PC-3 (cell line): ENCODE data around the gene PREX1. TPM values are rescaled to one million over a fixed set of nuclear protein-coding genes. Genes with fewer than 3 reads are reported as not detected.
"Not testable (repeated sequence)": the region's sequence is repeated elsewhere in the genome, so short reads cannot be mapped to it uniquely, and the experiment has no call there.

Experiments used
- ATAC-seq: fragments of 200-7000 bp; cut with Tn5 transposase; 2 replicates; pipeline ENCODE4 v1.9.1; 2020; ENCODE audit warnings: mild to moderate bottlenecking, moderate library complexity
- BruUV-seq: library from RNA; stranded (reverse); fragments of 400-500 nt; replicated peaks from 2 replicates; lab custom pipeline; 2021; lab: Mats Ljungman, UMichigan
- CTCF ChIA-PET: fragments of 300-600 bp; sonication (Branson Sonifier 250); formaldehyde crosslinking; loops from one replicate; lab custom pipeline; 2022; ENCODE audit warnings: antibody characterized with exemption; lab: Charles Lee
- POLR2A ChIA-PET: fragments of 300-600 bp; sonication (Branson Sonifier 250); formaldehyde crosslinking; loops from one replicate; lab custom pipeline; 2022; ENCODE audit warnings: antibody characterized with exemption; ENCODE audit not compliant: unreplicated experiment; lab: Charles Lee
- DNase-seq: peaks from one replicate; pipeline ENCODE4 v3.0.0-alpha.2; 2015
- H2AFZ ChIP-seq: fragments of 300-600 bp; sonication (generic); 2 replicates; pipeline ENCODE4 v1.6.0; 2016; ENCODE audit warnings: antibody characterized with exemption, low read length
- H3F3A ChIP-seq: fragments of 300-600 bp; sonication (generic); one replicate; pipeline ENCODE4 v1.6.0; 2017; ENCODE audit warnings: antibody characterized with exemption, low read length, control low read depth, mild to moderate bottlenecking; ENCODE audit not compliant: unreplicated experiment
- H3K27ac ChIP-seq: fragments of 300-600 bp; sonication (generic); 2 replicates; pipeline ENCODE4 v1.5.1; 2016; ENCODE audit warnings: mild to moderate bottlenecking, low read length
- H3K27me3 ChIP-seq: fragments of 300-600 bp; sonication (generic); 2 replicates; pipeline ENCODE4 v1.6.1; 2016; ENCODE audit warnings: low read length, mixed read lengths
- H3K36me3 ChIP-seq: fragments of 300-600 bp; sonication (generic); 2 replicates; pipeline ENCODE4 v1.6.1; 2016; ENCODE audit warnings: low read depth, mixed run types, low read length, mixed read lengths
- H3K4me1 ChIP-seq: fragments of 300-600 bp; sonication (generic); 2 replicates; pipeline ENCODE4 v1.5.1; 2016; ENCODE audit warnings: low read length; ENCODE audit not compliant: insufficient read depth
- H3K4me2 ChIP-seq: fragments of 300-600 bp; sonication (generic); 2 replicates; pipeline ENCODE4 v1.6.0; 2016; ENCODE audit warnings: low read length
- H3K4me3 ChIP-seq: fragments of 300-600 bp; sonication (generic); 2 replicates; pipeline ENCODE4 v1.5.1; 2016; ENCODE audit warnings: mild to moderate bottlenecking, low read length, mixed read lengths
- H3K79me2 ChIP-seq: fragments of 300-600 bp; sonication (generic); 2 replicates; pipeline ENCODE4 v1.6.1; 2017; ENCODE audit warnings: low read length, mixed read lengths
- H3K9ac ChIP-seq: fragments of 300-600 bp; sonication (generic); 2 replicates; pipeline ENCODE4 v1.6.0; 2016; ENCODE audit warnings: mild to moderate bottlenecking, low read length
- H3K9me2 ChIP-seq: fragments of 300-600 bp; sonication (generic); replicated peaks from 2 replicates; pipeline ENCODE4 v1.6.1; 2016; ENCODE audit warnings: mixed run types, low read length, mixed read lengths
- H3K9me3 ChIP-seq: fragments of 300-600 bp; sonication (generic); 2 replicates; pipeline ENCODE4 v1.6.1; 2016; ENCODE audit warnings: low read length, mixed read lengths
- H4K20me1 ChIP-seq: fragments of 300-600 bp; sonication (generic); 2 replicates; pipeline ENCODE4 v1.6.1; 2016; ENCODE audit warnings: low read length, mixed read lengths
- EZH2 ChIP-seq: fragments of 300-600 bp; sonication (generic); IDR thresholded peaks from one replicate; pipeline ENCODE4 v1.6.1; 2017; ENCODE audit warnings: antibody characterized with exemption, mild to moderate bottlenecking, low read length; ENCODE audit not compliant: unreplicated experiment
- EZH2phosphoT487 ChIP-seq: fragments of 300-600 bp; sonication (generic); IDR thresholded peaks from 2 replicates; pipeline ENCODE4 v1.6.1; 2018; ENCODE audit warnings: mild to moderate bottlenecking, antibody characterized with exemption, low read length, borderline replicate concordance
- intact Hi-C: fragments of 100-400 bp; cut with micrococcal nuclease; formaldehyde crosslinking; loops from 2 replicates; pipeline ENCODE4 v1.9.0; 2023
- total RNA-seq: library from RNA; depleted of rRNA; stranded (reverse); fragments of >200 nt; gene quantifications from 2 replicates; pipeline ENCODE4 v1.2.3, GENCODE V29; 2014
- TF ChIP-seq, protein P1 (sequence below): fragments of 300-600 bp; sonication (generic); conservative IDR thresholded peaks from 2 replicates; pipeline ENCODE4 v1.5.1; 2017; ENCODE audit warnings: antibody characterized with exemption, low read depth, mild to moderate bottlenecking, low read length

PREX1 gene
- total RNA-seq, 1 experiment from 2014 or later: 22.1 TPM

- Histone ChIP-seq H3F3A (no peaks in the 10 kb centered on the region), H3K4me1 (no peaks in the 10 kb centered on the region), H3K4me3 (no peak overlapping the region), H3K9me2 (no peaks in the 10 kb centered on the region), H3K79me2 (no peaks in the 10 kb centered on the region), H3K9ac (no peak overlapping the region), H2AFZ (no peak overlapping the region), H3K4me2 (no peak overlapping the region), H3K27me3 (no peaks in the 10 kb centered on the region), H3K36me3 (no peaks in the 10 kb centered on the region), H4K20me1 (no peaks in the 10 kb centered on the region), H3K27ac (no peak overlapping the region), H3K9me3 (no peaks in the 10 kb centered on the region)
- TF ChIP-seq EZH2phosphoT487 (no peak), EZH2 (no peak)
- TF ChIP-seq, protein P1, sequence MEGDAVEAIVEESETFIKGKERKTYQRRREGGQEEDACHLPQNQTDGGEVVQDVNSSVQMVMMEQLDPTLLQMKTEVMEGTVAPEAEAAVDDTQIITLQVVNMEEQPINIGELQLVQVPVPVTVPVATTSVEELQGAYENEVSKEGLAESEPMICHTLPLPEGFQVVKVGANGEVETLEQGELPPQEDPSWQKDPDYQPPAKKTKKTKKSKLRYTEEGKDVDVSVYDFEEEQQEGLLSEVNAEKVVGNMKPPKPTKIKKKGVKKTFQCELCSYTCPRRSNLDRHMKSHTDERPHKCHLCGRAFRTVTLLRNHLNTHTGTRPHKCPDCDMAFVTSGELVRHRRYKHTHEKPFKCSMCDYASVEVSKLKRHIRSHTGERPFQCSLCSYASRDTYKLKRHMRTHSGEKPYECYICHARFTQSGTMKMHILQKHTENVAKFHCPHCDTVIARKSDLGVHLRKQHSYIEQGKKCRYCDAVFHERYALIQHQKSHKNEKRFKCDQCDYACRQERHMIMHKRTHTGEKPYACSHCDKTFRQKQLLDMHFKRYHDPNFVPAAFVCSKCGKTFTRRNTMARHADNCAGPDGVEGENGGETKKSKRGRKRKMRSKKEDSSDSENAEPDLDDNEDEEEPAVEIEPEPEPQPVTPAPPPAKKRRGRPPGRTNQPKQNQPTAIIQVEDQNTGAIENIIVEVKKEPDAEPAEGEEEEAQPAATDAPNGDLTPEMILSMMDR: no peak
- no TSS peak for BruUV-seq
- ATAC-seq: no peak
- intact Hi-C loops: no loop called here
- CTCF ChIA-PET: no interaction called here
- POLR2A ChIA-PET: no interaction called here
- DNase-seq: no peak
Measured at GRCh38 chr20:48776306-48776705, 51.5 kb downstream of the PREX1 start.

- DNase-seq, H3K27me3 ChIP-seq, BruUV-seq, H3K4me2 ChIP-seq, H3F3A ChIP-seq, H3K9me2 ChIP-seq, H3K9me3 ChIP-seq, ATAC-seq, POLR2A ChIA-PET, H3K27ac ChIP-seq, intact Hi-C loops, H3K36me3 ChIP-seq, H4K20me1 ChIP-seq, H3K79me2 ChIP-seq, H3K9ac ChIP-seq, CTCF ChIA-PET, H3K4me1 ChIP-seq, H3K4me3 ChIP-seq, H2AFZ ChIP-seq: not testable (repeated sequence)
Measured at GRCh38 chr20:48775545-48775944, 52.3 kb downstream of the PREX1 start.

GRCh38 chr20:48774696-48775095 lies 53.1 kb downstream of the PREX1 start:
- no peaks in the 10 kb centered on the region for H3K79me2 ChIP-seq
- no peaks in the 10 kb centered on the region for H4K20me1 ChIP-seq
- no peak overlapping the region for H3K27ac ChIP-seq
- H3K9me2 ChIP-seq: no peaks in the 10 kb centered on the region
- no peak overlapping the region for H3K4me3 ChIP-seq
- no peaks in the 10 kb centered on the region for H3K27me3 ChIP-seq
- TF ChIP-seq EZH2: no peak
- TF ChIP-seq EZH2phosphoT487: no peak
- TF ChIP-seq, protein P1: no peak
- H3K36me3 ChIP-seq: no peaks in the 10 kb centered on the region
- H3K4me2 ChIP-seq: no peak overlapping the region
- no peak overlapping the region for H2AFZ ChIP-seq
- no peaks in the 10 kb centered on the region for H3F3A ChIP-seq
- H3K9ac ChIP-seq: no peak overlapping the region
- DNase-seq: no peak
- no peaks in the 10 kb centered on the region; the same call in 1 of the 2 replicates for H3K4me1 ChIP-seq
- BruUV-seq: no TSS peak
- ChIA-PET CTCF (no interaction called here), POLR2A (no interaction called here)
- ATAC-seq: no peak
- intact Hi-C loops: no loop called here
- no peaks in the 10 kb centered on the region for H3K9me3 ChIP-seq
